Measurements from ENCODE around the gene CYS1.

- TF ChIP-seq CTCF (IDR thresholded peaks at IDR 0.05) (no peak), POLR2A (IDR thresholded peaks at IDR 0.05) (no peak)
Measured at GRCh38 chr2:10038716-10039115, 41.5 kb downstream of the CYS1 start.
